ENCODE results near the gene TNFSF13. TPM values are rescaled to one million over a fixed set of nuclear protein-coding genes. Genes with fewer than 3 reads are reported as not detected.

TNFSF13 gene
- total and polyA plus RNA-seq, 7 donors: 15.6 to 108 (median 21.0) TPM

GRCh38 chr17:7523033-7523432, 35.5 kb upstream of the TNFSF13 start:
- Histone ChIP-seq H3K4me1 (no peaks in the 10 kb centered on the region), H3K9me3 (no peaks in the 10 kb centered on the region), H3K27ac (no peak overlapping the region), H3K36me3 (no peaks in the 10 kb centered on the region), H3K4me3 (no peak overlapping the region), H3K27me3 (no peaks in the 10 kb centered on the region)
- intact Hi-C loops (cut with DNase I): no loop called here
- TF ChIP-seq CTCF (IDR thresholded peaks at IDR 0.05): peak; percentile 19 to 36 (median 31)
- no peak for TF ChIP-seq EP300 (IDR thresholded peaks at IDR 0.05)
- no peak for TF ChIP-seq POLR2AphosphoS5 (IDR thresholded peaks at IDR 0.05)
- no peak for TF ChIP-seq POLR2A (IDR thresholded peaks at IDR 0.05)
- DNase-seq: no peak
- WGBS, 2 donors: 47 to 51% methylated on average over 10 of the region's 10 CpGs

- H3K9me3 ChIP-seq: no peaks in the 10 kb centered on the region
- DNase-seq: no peak
- intact Hi-C loops (cut with DNase I): no loop called here
- no peaks in the 10 kb centered on the region for H3K4me1 ChIP-seq
- H3K4me3 ChIP-seq: no peak overlapping the region
- H3K27ac ChIP-seq: no peak overlapping the region
- TF ChIP-seq POLR2AphosphoS5 (IDR thresholded peaks at IDR 0.05) (no peak), CTCF (IDR thresholded peaks at IDR 0.05) (no peak), EP300 (IDR thresholded peaks at IDR 0.05) (no peak), POLR2A (IDR thresholded peaks at IDR 0.05) (no peak)
- H3K27me3 ChIP-seq: no peaks in the 10 kb centered on the region
- no peaks in the 10 kb centered on the region for H3K36me3 ChIP-seq
These were observed 29.7 kb upstream of the TNFSF13 start for GRCh38 chr17:7528842-7529241.

GRCh38 chr17:7530023-7530900, 28.3 kb upstream of the TNFSF13 start:
- TF ChIP-seq CTCF (IDR thresholded peaks at IDR 0.05) (no peak), EP300 (IDR thresholded peaks at IDR 0.05) (no peak), POLR2A (IDR thresholded peaks at IDR 0.05) (no peak), POLR2AphosphoS5 (IDR thresholded peaks at IDR 0.05) (no peak)
- WGBS, 2 donors: 83 to 88% methylated on average over 6 of the region's 6 CpGs
- no peak for DNase-seq
- Histone ChIP-seq H3K4me1 (no peaks in the 10 kb centered on the region), H3K27ac (no peak overlapping the region), H3K4me3 (no peak overlapping the region), H3K9me3 (no peaks in the 10 kb centered on the region), H3K36me3 (no peaks in the 10 kb centered on the region), H3K27me3 (no peaks in the 10 kb centered on the region)
- intact Hi-C loops (cut with DNase I): no loop called here

GRCh38 chr17:7538050-7538449, 20.5 kb upstream of the TNFSF13 start:
- Histone ChIP-seq H3K27me3 (no peaks in the 10 kb centered on the region), H3K4me1 (no peaks in the 10 kb centered on the region), H3K36me3 (no peaks in the 10 kb centered on the region), H3K27ac (no peak overlapping the region), H3K9me3 (peaks cover 0 to 5% (median 2%) of the 10 kb centered on the region in 4 donors), H3K4me3 (no peak overlapping the region)
- TF ChIP-seq POLR2A (IDR thresholded peaks at IDR 0.05) (no peak), POLR2AphosphoS5 (IDR thresholded peaks at IDR 0.05) (no peak), EP300 (IDR thresholded peaks at IDR 0.05) (no peak), CTCF (IDR thresholded peaks at IDR 0.05) (no peak)
- intact Hi-C loops (cut with DNase I): no loop called here
- WGBS, 2 donors: 75 to 95% methylated on average over 3 of the region's 3 CpGs
- no peak for DNase-seq

Data from sigmoid colon (tissue), 7 donors.